Measurements from ENCODE around the gene FOXP4.

The FOXP4 gene

DNA sequence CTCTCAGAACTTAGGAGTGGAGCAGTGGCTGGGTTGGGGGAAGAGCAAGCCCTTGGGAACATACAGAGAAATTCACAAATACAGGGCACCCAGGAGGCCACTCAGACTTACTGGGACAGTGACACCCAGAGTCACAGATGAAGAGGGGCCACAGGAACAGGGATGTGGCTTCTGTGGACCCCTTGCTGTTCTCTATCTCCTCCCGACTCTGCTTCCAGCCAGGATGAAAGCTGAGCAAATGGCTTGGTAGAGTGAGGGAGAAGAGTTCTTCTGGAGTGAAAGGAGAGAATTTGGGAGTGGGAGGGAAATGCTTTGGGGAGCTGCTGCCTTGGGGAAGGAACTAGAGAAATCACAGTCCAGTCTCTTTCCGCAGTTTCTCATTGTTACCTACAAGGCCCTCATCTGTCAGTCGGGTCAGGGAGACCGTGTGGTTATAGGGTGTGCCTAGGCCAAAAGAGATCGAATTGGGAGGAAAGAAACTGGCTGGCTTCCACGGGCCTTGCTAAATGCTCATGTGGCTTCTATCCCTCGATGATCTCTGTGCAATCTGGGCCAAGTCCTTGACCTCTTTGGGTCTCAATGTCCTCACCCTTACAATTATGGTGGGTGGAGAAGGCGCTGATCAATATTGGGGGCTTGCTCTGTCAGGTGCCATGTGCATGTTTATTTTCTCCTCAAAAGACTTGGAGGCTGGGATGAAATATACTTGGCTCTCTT lies 17.0 kb downstream of the FOXP4 start:
- DNase-seq (ENCODE audit: low read depth), result no peak

DNA sequence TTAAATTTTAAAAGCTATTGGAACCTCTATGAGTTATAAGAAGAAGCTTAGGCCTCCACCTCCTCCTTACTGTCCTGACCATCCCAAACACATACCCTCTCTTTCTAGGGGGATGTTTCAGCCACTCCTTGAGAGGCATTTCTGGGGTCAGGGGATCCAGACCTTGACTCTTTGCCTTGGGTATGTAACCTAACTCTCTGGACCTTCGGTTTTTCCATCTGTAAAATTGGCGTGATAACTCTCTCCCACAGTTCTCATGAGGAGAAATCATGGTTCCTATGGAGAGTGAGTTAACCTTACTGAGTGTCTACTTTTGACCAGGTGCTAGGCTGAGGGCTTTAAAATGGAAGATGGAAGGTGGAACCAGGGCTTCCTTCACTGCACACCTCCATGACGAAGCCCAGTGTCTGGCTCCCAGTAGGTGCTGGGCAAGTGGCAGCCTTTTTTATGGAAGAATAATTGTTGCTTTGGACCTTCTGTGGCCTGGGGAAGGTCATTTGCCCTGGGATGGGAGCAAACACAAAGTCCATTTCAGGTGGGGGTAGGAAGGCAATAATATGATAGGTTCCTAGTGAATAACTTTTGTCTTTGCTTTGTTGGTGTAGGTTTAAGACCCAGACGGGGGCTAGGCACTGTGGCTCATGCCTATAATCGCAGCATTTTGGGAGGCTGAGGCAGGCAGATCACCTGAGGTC lies 18.4 kb downstream of the FOXP4 start:
- DNase-seq (ENCODE audit: low read depth), result no peak

DNA sequence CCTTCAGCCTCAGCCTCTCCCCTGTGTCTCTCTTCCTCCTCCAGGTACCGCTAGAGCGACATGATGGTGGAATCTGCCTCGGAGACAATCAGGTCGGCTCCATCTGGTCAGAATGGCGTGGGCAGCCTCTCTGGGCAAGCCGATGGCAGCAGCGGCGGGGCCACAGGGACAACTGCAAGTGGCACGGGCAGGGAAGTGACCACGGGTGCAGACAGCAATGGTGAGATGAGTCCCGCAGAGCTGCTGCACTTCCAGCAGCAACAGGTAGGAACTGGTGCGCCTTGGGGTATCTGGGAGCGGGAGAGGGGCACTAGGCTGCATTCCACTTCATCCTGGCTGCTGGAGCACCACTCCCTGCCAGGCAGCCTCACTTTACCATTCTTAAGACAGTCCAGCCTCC lies 19.5 kb downstream of the FOXP4 start:
- DNase-seq (ENCODE audit: low read depth), result no peak

DNA sequence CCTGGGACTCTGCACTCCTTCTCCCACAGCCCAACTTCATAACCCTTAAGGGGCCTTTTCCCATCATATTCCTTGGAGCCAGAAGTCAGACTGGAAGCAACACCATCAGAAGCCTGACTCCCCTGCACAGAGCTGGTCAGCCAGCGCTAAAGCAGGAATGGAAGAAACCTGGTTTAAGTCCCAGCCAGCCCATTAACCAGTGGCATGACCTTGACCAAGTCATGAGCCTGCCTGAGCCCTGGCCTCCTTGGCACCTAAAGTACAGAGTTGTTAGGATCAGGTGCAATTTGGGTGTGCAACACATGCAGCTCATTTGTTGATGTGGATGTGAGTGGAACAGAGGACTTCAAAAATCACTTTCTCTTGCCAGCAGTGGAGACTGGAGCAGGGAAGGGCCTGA lies 20.8 kb downstream of the FOXP4 start:
- no peak for DNase-seq (ENCODE audit: low read depth)

DNA sequence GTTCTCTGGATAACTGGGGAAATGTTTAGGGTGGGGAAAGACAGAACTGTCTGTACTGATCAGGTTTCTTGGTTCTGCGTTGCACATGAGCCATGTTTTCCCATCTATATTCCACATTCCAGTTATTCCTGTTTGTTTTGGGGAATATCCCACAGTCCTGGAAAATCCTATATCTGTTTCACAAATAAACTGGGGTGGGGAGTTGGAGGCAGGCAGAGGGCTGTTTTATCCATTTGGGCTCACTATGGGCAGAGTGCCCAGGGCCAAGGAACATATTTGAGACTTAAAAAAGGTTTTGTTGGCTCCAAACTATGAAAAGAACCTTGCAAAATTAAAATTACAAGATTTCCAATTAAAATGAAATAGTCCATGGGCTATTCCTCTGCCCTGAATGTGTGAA lies 21.5 kb downstream of the FOXP4 start:
- DNase-seq (ENCODE audit: low read depth), result no peak

DNA sequence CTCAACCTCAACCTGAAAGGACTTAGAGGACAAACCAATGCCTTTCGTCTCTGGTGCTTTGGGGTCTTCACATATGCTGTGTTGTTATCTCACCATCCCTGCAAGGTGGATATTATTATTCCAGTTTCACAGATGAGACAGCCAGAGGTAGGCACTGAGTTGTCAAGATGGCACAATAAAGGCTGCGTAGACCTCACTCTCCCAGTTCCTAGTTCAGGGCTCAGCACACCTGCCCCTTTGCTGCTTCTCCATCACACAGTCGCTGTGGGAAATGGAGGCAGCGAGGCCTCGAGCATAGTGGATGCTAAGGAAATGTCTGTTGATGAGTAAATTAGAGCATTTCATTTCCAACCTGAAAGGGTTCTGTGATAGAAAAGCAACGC lies 22.0 kb downstream of the FOXP4 start:
- no peak for DNase-seq (ENCODE audit: low read depth)

DNA sequence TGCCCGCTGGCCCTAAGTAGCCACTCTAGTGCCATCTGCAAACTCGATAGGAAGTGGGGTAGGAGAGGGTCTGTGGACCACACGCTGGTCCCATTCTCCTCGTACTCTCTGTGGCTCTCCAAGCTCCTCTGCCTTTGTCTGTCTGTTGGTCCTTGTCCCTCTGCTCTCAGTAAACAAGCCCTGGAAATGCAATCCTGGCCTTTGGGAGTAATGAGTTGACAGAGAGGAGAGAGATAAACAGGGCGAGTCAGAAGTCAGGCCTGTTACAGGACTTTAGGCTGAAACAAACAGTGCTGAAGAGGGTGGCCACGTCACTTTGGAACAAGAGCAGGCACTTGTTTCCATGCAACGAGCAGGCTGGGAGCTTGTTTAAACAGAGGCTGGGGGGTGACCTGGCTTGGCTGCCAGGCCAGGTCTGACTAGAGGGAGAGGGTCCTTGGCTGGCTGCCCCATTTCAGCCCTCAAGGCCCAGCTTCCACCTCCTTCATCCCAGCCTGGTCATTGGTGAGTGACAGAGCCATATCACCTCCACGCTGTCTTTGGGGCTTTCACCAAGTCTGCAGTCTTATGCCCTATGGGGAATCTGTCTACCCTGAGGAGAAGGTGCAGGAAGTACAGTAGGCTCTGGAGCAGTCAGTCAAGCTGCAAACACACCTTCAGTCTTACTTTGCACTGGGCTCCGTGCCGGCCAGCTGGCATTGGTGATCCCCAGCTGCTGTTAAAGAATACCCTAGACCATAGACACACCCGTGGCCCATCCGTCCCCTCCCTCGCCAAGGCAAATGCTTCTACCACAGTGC lies 22.6 kb downstream of the FOXP4 start:
- no peak for DNase-seq (ENCODE audit: low read depth)

DNA sequence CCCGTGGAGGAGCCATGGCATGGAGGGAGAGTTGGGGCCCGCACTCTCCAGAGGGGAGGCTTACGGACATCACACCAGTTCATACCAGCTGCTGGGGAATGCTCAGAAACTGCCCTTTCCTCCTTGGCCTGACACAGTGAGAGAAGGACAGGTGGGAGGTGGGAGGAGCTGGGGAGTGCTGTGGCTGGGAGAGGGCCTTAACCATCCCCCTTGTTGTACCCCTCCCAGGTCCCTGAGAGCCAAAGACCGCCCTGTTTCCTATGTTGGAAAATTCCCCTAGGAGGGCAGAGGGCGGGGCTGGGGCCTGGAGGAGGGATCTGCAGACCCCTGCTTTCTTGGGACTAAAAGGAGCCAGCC lies 24.1 kb downstream of the FOXP4 start:
- DNase-seq (ENCODE audit: low read depth), result no peak

DNA sequence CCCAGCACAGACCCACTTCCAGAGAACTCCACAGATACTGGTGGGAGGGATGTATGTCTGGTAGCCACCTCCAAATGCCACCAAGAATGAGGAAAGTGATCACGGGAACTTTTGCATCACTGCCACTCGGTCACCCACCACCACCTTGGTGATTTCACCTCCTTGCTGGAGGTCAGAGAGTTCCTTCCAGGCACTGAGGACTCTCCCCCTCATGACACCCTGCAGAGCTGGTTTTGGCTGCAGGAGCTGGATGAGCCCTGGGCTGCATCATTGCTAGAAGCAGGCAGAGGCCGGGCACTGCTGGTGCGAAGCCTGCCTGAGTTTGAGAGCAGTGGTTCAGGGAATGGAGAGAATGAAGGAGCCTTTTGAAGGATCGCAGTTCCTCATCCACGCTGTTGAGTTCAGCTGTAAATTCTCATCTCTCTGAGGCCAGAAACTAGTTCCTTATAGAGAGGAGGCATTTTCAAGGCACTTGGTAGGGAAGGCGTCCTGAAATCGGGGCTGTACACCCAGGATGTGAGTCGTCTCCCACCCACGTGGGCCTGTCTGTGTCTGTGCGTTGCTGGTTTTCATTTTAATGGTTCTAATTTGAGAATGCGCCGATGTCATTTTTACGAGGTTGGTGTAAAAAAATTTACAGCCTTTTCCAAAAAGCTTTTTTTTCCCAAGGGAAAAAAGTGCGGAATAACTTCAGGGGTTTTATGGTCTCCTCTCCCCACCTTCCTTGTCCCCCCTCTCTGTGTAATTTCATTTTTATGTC lies 25.0 kb downstream of the FOXP4 start:
- no peak for DNase-seq (ENCODE audit: low read depth)

DNA sequence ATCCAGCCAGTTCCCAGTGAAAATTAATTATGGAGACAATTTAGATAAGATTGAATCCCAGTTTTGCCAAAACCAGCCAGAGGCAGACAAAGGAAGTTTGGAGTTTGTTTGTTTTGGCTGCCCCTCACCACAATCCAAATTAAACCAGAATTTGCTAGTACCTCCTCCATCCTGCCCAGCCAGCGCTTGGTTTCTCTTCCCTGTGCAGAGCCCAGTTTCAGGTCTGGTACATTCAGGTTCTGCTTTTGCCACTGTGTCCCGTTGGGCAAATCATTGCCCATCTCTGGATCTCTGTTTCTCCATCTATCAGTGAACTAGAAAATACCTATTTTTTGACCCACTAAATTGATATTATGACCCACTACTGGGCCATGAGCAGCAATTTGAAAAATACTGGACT lies 26.4 kb downstream of the FOXP4 start:
- no peak for DNase-seq (ENCODE audit: low read depth)

DNA sequence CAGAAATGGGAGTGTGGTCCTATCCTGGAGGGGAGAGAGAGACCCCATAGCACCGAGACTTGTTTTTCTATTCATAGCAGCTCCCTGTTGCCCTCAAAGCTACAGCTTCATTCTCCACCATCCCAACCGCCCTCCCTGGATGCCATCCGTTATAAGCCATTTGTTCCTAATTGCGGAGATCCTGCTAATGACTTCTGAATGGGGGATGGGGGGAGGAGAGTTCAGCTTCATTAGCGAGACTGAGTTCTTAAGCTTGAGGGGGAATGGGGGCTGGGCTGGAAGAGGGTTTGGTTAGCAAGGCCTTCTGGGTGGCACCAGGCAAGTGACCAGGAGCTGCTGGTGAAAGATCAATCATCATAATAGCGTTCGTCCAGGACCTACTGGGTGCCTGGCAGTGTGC lies 27.1 kb downstream of the FOXP4 start:
- DNase-seq (ENCODE audit: low read depth), result no peak

DNA sequence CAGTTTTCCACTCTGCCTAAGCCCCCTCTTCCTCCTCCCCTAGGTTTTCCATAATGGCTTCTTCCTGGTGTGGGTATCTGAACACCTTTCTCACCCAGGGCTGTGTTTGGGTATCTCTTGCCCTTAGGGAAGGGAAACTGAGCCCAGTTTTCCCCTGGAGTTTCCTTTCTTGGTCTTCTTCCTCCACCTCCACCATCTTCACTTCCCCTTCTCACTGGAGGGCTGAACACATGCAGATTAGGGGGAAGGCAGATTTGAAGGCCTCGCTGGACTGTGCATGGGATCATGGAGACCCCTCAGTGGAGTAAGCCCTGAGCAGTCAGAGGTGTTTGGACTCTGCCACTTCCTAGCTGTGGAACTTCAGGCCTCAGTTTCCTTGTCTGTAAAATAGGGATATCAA lies 27.8 kb downstream of the FOXP4 start:
- no peak for DNase-seq (ENCODE audit: low read depth)

DNA sequence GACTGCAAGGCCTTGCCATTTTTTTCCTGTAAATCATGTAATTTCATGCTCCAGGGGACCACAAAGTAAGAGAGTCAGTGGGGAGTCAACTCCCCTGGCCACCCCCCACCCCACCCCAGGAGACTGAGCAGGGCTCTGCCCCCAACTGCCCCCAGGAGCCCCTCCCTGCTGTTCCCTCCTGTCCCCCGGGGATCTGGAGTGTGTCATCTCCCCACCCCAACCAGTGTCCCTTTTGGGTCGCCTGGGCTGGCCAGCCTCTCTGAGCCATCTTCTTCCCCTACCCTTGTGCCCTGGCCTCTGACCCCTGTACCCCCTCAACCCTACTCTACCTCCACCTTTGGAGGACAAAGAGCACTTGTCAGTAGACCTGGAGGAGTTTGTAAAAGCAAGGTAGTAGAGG lies 29.4 kb downstream of the FOXP4 start:
- no peak for DNase-seq (ENCODE audit: low read depth)

DNA sequence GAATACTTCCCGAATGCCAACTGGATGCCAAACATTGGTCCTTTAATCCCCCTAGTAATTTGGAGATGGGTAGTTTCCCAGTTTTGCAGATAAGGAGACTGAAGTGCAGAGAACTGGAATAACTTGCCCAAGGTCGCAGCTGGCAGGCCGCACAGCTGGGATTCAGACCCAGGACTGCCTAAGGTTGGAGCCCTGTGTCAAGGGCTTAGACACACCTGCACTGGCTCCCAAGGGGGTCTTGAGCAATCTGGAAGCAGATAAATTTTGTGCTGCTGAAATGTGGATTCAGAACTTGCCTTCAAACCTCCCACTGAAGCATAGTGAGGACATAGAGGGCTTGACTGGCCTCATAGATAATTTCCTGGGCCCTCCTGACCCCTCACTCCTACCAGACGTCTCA lies 30.5 kb downstream of the FOXP4 start:
- DNase-seq (ENCODE audit: low read depth), result no peak

DNA sequence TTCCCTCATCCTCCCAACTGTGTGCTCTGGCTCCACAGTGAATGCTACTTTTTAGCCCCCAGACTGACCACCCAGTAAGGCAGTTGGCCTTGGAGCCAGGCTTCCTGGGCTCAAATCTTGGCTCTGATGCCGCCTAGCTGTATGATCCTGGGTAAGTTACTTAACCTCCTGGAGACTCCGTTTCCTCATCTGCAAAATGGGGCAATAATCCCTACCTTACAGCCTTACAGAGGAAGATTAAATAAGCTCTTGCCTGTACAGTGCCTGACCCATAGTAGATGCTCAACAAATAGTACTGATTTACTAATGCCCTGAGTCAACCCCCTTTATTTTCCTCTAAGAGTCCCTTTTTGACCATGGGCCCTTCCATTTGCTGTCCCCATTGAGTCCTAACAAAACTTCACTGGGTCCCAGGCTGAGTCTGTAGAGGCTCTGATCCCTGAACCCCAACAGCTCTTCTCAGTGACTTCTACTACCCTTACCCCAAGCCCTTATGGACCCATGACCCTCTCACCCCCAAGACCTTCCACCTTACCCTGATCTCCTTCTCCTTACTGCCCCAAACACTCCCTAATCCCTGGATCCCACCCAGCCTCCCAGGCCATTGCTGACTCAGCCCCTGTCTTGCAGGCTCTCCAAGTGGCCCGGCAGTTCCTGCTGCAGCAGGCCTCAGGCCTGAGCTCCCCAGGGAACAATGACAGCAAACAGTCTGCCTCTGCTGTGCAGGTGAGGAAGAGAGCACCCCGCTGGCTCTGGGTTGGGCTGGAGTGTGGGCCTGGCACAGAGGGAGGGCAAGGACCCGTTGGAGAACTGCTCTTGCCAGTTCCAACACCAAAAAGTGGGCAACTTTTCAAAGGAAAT lies 31.4 kb downstream of the FOXP4 start:
- no peak for DNase-seq (ENCODE audit: low read depth)

DNA sequence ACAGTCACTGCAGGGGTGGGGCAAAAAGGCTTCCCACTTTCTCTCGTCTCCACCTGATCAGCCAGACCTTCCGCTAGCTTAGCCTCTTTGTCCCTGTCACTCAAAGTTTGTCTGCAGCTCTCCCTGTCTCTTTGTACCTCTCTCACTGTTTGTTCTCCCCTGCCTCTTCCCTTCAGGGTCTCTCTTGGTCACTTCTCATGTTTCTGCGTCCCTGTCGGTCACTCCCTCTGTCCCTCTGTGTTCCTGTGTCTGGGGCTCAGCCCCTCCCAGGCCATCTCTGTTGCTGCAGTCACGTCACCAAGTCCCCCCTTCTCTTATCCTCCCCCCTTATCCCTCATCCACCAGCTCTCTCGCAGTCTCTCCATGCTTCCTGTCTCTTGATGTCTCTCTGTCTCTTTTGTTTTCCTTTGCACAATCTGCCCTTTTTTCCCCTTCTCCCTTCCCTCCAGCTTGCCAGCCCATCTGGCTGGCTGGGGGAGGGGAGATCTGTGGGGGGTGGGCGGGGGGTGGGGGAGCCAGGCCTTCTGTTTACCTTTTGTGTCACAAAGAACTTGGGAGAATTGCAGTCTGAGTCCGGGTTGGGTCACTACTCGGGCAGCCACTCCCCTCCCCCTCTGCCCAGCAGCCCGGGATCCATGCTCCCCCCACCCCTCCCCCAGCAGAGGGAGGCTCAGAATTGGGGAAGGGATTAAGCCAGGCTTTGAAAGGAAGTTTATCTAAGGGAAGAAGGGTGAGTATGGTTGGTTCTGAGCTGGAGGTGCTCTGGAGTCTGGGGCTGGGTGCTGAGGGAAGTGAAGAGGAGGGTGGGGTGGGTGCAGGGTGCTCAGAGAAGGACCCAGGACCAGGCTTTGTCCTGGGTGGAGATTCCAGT lies 32.3 kb downstream of the FOXP4 start:
- DNase-seq (ENCODE audit: low read depth), result no peak

DNA sequence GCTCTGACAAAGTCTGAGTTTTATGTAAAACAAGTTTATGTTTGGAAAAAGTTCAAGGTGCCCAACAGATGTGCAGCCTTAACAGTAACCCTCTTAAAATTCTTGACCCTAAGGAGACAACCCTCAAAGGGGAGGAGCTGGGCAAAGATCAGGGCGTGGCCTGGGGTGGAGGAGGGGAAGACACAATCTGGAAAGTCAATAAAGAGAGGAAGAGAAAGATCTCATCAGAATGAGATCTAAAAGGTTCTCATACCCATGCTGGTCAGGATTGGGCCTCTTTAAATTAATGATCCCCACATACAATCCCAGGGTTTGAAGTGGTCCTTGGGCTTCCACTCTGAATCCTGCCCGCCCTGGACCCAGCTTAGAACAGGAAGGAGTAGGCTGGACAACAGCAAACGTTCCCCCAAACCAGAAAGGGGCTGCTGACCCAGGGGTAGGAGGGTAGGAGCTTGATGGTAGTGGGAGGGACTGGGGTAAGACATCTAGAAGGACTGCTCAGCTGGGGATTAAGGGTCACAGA lies 33.0 kb downstream of the FOXP4 start:
- DNase-seq (ENCODE audit: low read depth), result no peak

DNA sequence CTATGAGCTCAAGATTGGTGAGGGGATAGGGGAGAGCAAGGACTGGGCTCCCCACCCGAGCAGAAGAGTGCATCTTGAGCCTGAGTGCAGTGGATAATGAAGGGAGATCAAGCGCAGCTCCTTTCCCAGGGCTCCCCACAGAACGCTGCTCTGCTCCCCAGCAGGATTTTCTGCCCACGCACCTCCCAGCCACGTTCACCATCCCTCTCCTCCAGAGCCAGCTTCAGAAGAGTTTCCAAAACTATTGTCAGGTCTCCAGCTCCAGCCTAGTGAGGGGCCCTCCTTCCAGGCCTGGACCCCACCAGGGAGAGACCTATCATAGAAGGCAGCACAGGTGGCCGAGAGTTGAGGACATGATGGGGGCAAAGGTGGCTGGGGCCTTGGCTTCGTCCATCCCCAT lies 34.5 kb downstream of the FOXP4 start:
- no peak for DNase-seq (ENCODE audit: low read depth)

DNA sequence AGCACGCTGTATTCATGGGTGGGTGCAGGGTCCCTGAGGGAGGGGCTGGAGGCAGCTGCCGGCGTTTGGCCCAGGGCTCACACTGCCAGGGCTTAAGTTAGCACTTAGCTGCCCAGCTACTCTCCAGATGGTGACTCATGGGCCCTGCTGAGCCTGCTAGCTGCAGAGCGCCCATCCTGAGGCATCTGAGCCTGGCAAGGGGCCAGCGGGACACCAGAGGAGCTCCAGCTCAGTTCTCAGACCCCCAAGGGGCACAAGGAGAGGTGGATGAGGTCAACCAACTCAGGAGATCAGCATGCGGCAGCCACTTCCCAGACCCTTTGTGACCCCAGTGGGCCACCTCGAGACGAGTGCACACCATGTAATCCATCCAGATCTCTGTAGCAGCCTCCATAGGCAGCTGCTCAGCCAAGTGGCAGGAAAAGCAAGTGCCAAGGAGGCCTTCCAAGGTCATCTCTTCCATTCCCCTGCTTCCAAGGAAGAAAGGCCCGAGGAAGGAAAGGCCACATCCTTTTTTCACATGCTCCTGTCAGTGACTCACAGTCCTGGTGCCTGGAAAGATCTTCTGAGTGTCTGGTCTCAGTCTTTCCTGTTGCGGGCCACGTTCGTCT lies 35.3 kb downstream of the FOXP4 start:
- no peak for DNase-seq (ENCODE audit: low read depth)

DNA sequence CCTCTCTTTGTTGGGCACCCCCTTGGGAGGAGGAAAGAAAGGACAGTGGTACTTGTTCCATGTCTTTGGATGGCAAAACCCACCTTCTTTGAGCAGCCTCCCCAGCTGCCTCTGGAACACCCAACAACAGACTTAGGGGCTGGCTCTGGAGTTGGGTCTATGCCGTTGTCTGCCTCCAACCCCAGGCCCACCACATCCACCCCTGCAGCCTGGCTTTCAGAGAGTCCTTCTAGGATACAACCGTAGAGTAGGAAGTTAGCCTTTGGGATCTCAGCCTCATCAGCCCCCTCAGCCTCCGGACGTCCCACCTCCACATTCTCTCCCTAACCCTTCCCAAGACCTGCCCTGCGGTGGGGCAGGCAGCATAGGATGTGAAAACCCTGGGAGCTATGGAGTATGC lies 36.4 kb downstream of the FOXP4 start:
- no peak for DNase-seq (ENCODE audit: low read depth)
